Amniotic epithelial cell (primary cell): Measurements from ENCODE around the gene HOXA1.
A peak's percentile ranks its signal among the peaks of the same experiment; 100 is the strongest.

Source experiments
- DNase-seq: peaks from one replicate; pipeline ENCODE4 v3.0.0-alpha.2; 2010; ENCODE audit warnings: low read depth

Gene HOXA1

DNA sequence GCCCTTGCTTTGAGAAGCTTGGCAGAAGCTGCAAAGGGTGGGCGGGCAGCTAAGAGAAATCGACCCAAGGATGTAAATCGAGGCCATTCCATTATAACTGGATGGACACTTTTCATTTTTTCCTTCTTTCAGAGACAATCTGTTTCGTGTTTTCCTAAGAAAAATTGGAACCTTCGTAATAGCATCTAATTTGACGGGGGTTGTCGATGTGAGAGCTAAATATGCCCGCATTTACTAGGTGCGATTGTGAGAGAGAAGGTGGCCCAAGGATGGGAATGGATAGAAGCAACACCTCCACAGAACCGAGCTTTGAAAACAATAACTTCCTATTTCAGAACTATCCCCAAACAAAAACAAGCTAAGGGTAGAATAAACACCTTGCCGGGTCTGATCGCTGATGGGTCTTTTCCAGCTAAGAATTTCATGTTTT lies 35.6 kb upstream of the HOXA1 start:
- DNase-seq, result no peak

DNA sequence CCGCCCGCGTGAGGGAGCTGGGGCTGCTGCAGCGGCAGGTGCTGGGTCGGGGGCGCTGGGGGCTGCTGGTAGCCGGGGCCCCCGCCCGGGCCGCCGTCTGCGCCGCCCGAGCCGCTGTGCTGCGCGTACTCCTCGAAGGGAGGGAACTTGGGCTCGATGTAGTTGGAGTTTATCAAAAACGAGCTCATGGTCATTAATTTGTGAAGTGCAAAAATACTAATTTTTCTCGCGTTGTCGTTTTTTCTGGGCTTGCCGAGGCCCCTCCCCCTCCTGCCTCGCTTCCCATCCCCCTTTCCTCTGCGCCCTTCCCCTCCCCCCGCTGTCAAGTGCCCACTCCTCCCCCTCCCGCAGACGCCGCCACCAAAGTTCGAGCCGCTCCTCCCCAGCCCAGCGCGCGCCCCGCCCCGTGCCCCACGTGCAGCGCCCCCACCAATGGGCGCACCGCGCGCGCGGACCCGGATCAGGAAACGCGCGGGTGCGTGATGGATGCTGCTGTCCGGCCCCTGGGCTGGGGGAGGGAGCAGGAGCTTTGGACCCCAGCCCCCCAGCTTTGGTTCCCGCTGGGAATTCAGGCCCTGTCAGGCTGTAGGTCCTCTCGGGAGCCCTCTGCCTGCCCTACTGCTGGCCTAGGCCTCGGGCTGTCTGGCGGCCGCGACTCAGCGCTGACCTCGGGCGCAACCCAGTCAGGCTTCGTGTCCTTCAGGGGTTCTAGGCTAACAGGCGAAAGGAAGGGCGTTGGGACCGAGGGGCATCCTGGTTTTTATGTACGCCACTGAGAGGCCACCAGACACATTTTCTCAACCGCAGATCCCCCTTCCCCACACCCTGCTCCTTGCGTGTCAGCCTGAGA lies 35.0 kb upstream of the HOXA1 start, which contains the start of gene HOXA4:
HOXA4 (minus strand) TSS at position 218 of the 850 bp plus-strand sequence; CDS start at position 194, 24 bp downstream.
- DNase-seq, result peak; percentile 82

- DNase-seq, result peak; percentile 37
Observed at GRCh38 chr7:27129729-27130539, 34.1 kb upstream of the HOXA1 start.

GRCh38 chr7:27128776-27129728 lies 33.3 kb upstream of the HOXA1 start:
- no peak for DNase-seq

DNA sequence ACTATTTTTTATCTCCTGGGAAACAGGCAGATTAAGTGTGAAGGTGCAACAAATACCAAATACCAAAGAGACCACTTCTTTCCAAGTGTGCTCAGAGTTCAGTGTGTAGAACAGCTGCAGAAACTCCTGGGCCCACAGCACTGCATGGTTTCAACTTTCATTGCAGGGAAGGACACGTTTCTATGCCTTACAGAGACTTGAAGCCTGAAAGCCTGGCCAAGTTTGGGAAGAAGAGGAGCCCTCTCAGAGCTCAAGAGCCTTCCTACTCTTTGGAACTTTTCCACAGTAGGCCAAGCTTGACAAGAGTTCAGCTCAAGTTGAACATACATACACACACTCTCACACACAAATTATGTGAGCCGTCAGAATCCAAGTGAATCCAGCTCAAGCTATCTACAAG lies 32.2 kb upstream of the HOXA1 start:
- peak; percentile 60 for DNase-seq

DNA sequence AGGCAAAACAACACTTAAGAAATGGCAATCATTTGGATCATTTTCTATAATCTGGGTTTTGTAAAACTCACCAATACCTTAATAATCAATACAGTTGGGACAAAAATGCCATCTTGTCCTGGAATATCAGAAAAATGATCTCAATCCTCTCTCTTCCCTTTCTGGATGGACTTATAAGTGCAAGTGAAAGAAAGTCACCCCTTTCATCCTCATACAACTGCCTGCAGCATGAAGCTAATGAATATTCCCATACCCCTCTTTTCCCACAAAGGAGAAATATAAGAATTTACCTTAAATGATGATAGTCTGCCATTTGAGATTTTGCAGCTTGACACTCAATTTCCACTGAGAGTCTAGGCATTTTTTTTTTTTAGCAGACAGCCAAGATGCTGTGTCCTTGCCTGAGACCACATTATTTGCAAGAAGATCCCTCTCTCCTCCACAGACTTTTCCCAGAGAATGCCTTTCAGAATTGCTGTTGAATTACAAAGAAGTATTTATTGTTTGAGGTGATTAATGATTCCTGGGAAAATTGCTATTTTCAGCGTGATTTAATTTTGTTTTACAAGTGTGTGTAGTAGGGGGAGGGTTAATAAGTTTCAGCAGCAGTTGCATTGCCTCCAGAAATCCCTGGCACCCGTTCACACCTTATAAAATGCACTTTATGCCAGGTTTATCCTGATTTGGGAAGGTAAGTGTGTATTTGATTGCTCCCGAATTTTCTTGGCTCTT lies 31.0 kb upstream of the HOXA1 start:
- DNase-seq, result no peak

GRCh38 chr7:27125986-27126394 lies 30.2 kb upstream of the HOXA1 start:
- DNase-seq, result no peak

GRCh38 chr7:27124902-27125689 lies 29.3 kb upstream of the HOXA1 start:
- DNase-seq, result no peak

DNA sequence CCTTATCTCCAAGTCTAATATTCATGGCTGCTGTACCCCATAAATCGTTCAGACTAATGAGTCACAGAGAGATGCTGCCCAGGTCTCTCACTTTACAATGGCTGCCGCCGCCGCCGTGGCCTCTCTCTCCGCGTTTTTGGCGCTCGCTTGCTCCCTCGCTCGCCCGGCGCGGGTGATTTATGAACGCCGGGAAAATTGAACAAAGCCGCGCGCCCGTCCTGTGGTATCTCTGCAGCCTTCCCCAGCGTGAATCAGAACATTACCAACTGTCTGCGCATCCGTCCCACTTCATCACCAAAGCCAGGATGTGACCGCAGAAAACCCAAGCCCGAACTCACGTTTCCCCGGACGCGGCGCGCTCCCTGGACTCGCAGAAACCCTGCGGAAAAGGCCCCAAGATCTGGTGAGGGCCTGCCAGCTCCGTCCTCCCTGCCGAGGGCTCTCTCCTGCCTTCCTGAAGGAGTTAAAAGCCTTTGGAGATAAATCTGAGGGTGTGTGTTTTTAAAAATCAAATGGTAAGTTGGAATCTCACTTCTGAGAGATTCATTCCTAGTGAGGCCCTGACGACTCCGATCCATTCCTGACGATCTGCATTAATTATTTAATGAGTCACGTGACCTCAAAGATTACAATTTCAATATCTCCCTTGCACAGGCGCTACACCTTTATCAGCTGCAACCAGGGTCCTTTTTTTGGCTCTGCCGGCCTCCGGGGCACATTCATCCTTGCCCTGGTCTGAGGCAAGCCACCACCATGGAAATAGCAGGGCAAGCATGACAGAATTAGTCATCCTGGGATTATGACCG lies 28.5 kb upstream of the HOXA1 start:
- DNase-seq, result peak; percentile 95

GRCh38 chr7:27123477-27124053 lies 27.8 kb upstream of the HOXA1 start:
- DNase-seq, result no peak

- no peak for DNase-seq
Observed at GRCh38 chr7:27123007-27123476, 27.2 kb upstream of the HOXA1 start.

DNA sequence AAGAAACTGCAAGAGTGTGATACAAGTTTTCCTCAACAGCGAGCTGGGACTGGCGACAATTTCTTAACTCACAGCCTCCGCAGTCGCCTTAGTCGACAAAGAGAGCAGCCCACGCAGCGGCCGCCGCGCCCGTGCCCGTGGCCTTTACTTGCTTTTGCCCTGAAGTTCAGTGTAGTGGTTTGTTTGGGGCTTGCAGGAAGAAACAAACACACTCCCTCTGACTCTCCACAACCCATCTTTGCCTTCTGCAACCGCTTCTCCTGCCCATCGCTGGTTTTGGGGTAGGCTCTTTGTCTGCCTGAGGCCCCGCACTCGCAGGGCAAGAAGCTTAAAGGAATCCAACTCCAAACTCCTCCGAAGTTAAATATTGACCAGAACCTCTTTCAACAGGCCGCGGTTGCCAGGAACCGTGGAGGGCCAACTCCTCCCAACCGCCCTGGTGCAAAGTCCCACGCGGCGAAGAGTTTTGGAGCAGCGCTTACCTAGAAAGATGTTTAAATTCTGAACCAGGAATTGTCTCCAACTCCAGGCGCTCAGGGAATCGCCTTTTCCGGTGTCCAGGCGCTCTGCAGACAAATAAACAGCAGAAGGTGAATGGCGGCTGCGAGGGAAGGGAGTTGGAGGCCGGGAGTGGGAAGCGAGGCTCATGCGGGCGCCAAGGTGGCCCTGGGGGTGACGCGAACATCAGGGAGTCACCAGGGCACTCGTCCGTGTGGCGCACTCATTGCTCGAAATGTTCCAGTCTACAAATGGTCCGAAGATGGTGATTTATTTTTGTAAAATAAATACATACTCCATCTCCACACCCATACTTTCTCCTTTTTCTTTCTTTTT lies 26.5 kb upstream of the HOXA1 start:
- no peak for DNase-seq

- DNase-seq, result no peak
Observed at GRCh38 chr7:27121684-27122076, 25.9 kb upstream of the HOXA1 start.

DNA sequence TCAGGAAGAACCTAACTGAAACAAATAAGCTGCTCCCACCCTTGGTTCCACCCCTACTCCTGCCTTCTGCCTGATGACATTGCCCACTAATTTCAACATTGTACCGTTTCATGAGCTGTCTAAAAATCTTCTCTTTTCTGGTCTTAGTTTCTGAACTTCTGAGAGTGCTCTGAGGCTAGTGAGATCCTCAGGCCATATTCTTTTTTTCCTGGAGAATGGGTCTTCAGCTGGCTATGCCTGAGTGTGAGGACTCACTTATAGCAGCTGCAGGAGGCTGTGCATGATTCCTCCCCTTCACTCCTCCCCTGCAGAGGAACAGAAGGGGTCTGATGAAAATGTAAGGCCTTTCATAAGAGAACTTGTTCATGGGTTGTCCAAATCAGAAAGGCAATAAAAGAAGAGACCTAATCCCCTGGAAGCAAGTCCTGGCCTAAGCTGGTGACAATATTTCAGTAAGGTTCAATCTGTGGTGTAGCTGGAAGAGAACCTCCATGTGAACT lies 23.7 kb upstream of the HOXA1 start:
- DNase-seq, result no peak

DNA sequence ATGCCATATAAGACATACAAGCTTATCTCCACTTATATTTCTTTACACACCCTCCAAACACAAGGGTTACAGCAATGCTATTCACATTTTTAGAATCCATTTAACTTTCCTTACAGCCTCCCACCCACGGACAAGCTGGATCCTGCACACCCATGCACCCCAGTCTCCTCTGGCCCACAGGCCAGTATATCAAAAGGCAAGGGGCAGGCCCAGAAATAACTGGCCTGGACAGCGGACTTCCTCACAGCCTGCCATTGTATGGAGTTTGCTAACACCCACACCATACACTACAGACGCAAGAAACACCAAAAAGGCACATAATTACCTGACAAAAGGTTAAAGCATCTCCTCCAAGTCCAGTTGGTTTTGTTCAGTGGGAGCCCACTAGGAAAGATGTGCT lies 22.8 kb upstream of the HOXA1 start:
- no peak for DNase-seq

- DNase-seq, result peak; percentile 93
Observed at GRCh38 chr7:27117887-27118491, 22.2 kb upstream of the HOXA1 start.
